ENCODE data around the gene LUC7L.
"Not testable (repeated sequence)": the region's sequence is repeated elsewhere in the genome, so short reads cannot be mapped to it uniquely, and the experiment has no call there.

The LUC7L gene

DNA sequence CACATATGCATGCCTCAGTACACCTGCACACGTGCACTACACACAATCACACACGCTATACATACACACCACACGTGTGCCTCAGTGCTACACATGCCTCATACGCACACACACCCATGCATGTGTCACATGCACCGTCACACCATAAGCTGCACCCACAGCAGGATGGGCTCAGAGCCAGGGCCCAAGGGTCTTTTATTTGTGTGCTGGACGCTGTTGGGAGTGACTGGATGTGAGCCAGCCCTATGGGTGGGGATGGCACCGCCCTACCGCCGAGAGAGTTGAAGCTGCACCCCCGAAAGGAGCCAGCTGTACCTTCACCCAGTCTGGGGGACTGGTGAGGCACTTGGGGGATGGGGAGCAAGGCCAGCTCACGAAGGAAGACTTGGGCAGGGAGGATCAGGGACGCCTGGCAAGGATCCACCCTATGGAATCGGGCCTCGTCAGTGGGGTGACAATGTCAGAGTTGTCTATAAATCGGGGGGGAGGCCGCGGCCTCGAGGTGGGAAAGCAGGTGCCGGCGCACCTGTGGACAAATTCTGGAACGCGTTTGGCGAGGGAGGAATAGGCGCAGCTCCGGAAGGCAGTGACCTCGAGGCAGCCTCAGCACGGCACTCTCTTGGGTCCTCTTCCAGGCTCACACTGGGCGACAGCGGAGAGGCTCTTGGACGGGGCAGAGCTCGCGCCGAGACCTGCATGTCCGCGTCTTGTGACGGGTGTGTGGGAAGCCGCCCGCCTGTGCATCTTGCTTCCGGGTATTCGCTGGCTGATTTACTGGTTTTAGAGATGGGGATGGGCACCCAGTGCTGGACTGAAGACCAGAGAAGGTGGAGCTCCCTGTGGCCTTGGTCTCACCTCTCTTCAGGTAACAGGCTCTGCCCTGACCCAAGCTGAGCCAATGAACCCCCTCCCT, 39.1 kb upstream of the LUC7L start:
- H3K4me1 ChIP-seq (ENCODE audit: control insufficient read depth, low read length): no peaks in the 10 kb centered on the region

GRCh38 chr16:267562-267961, 38.3 kb upstream of the LUC7L start:
- H3K36me3 ChIP-seq (ENCODE audit: control insufficient read depth, low read length); H3K27ac ChIP-seq (ENCODE audit: low read depth, low read length); H3F3A ChIP-seq (ENCODE audit: control insufficient read depth, insufficient read depth); H3K4me1 ChIP-seq (ENCODE audit: control insufficient read depth, low read length); H3K9me2 ChIP-seq (replicated peaks; ENCODE audit: control insufficient read depth, low read length); H3K4me2 ChIP-seq (ENCODE audit: low read length); H3K27me3 ChIP-seq (ENCODE audit: control insufficient read depth, low read length); H3K4me3 ChIP-seq (ENCODE audit: low read length); H3K9me3 ChIP-seq (ENCODE audit: control insufficient read depth, insufficient read depth, low read length); H3K79me2 ChIP-seq (ENCODE audit: control insufficient read depth, low read length); H4K20me1 ChIP-seq (ENCODE audit: control insufficient read depth, insufficient read depth, low read depth, low read length): not testable (repeated sequence)

More for the DNA sequence above, 39.1 kb upstream of the LUC7L start:
- Histone ChIP-seq H3K27ac (ENCODE audit: low read depth, low read length) (no peak overlapping the region), H3F3A (ENCODE audit: control insufficient read depth, insufficient read depth) (no peaks in the 10 kb centered on the region), H3K36me3 (ENCODE audit: control insufficient read depth, low read length) (no peaks in the 10 kb centered on the region), H3K27me3 (ENCODE audit: control insufficient read depth, low read length) (no peaks in the 10 kb centered on the region), H3K4me3 (ENCODE audit: low read length) (no peak overlapping the region), H3K79me2 (ENCODE audit: control insufficient read depth, low read length) (no peaks in the 10 kb centered on the region), H3K9me3 (ENCODE audit: control insufficient read depth, insufficient read depth, low read length) (no peaks in the 10 kb centered on the region), H4K20me1 (ENCODE audit: control insufficient read depth, insufficient read depth, low read depth, low read length) (no peaks in the 10 kb centered on the region), H3K4me2 (ENCODE audit: low read length) (no peak overlapping the region), H3K9me2 (replicated peaks; ENCODE audit: control insufficient read depth, low read length) (no peaks in the 10 kb centered on the region)
- no peak for TF ChIP-seq EZH2phosphoT487 (IDR thresholded peaks at IDR 0.05; ENCODE audit: borderline replicate concordance, low read length)
- no peak for TF ChIP-seq CTCF (IDR thresholded peaks at IDR 0.05; ENCODE audit: low read depth, low read length, poor library complexity, severe bottlenecking)

GRCh38 chr16:266258-267164, 37.3 kb upstream of the LUC7L start:
- Histone ChIP-seq H3K9me3 (ENCODE audit: control insufficient read depth, insufficient read depth, low read length) (no peaks in the 10 kb centered on the region), H3K9me2 (replicated peaks; ENCODE audit: control insufficient read depth, low read length) (no peaks in the 10 kb centered on the region), H3K4me3 (ENCODE audit: low read length) (no peak overlapping the region), H4K20me1 (ENCODE audit: control insufficient read depth, insufficient read depth, low read depth, low read length) (no peaks in the 10 kb centered on the region), H3F3A (ENCODE audit: control insufficient read depth, insufficient read depth) (no peaks in the 10 kb centered on the region), H3K27ac (ENCODE audit: low read depth, low read length) (no peak overlapping the region), H3K4me1 (ENCODE audit: control insufficient read depth, low read length) (no peaks in the 10 kb centered on the region), H3K4me2 (ENCODE audit: low read length) (no peak overlapping the region), H3K36me3 (ENCODE audit: control insufficient read depth, low read length) (no peaks in the 10 kb centered on the region), H3K27me3 (ENCODE audit: control insufficient read depth, low read length) (no peaks in the 10 kb centered on the region), H3K79me2 (ENCODE audit: control insufficient read depth, low read length) (no peaks in the 10 kb centered on the region)
- TF ChIP-seq EZH2phosphoT487 (IDR thresholded peaks at IDR 0.05; ENCODE audit: borderline replicate concordance, low read length) (no peak), CTCF (IDR thresholded peaks at IDR 0.05; ENCODE audit: low read depth, low read length, poor library complexity, severe bottlenecking) (no peak)

Measured in DOHH2 (cell line).